ENCODE data around the gene ICAM4.
A peak's percentile ranks its signal among the peaks of the same experiment; 100 is the strongest.
"Not testable (repeated sequence)": the region's sequence is repeated elsewhere in the genome, so short reads cannot be mapped to it uniquely, and the experiment has no call there.

Gene ICAM4

GRCh38 chr19:10318807-10319682 lies 32.3 kb downstream of the ICAM4 start:
- no peak for DNase-seq (ENCODE audit: low spot score)

GRCh38 chr19:10320602-10321416 lies 34.1 kb downstream of the ICAM4 start:
- DNase-seq (ENCODE audit: low spot score), result no peak

- DNase-seq (ENCODE audit: low spot score), result no peak
Measured at GRCh38 chr19:10321417-10321797, 34.7 kb downstream of the ICAM4 start.

- DNase-seq (ENCODE audit: low spot score), result no peak
Measured at GRCh38 chr19:10321874-10322835, 35.4 kb downstream of the ICAM4 start.

GRCh38 chr19:10325732-10326131 lies 39.0 kb downstream of the ICAM4 start:
- no peak for DNase-seq (ENCODE audit: low spot score)

GRCh38 chr19:10327793-10328192 lies 41.0 kb downstream of the ICAM4 start:
- no peak for DNase-seq (ENCODE audit: low spot score)

- DNase-seq (ENCODE audit: low spot score), result no peak
Measured at GRCh38 chr19:10328558-10329429, 42.0 kb downstream of the ICAM4 start.

- DNase-seq (ENCODE audit: low spot score), result no peak
Measured at GRCh38 chr19:10329555-10329954, 42.8 kb downstream of the ICAM4 start.

- no peak for DNase-seq (ENCODE audit: low spot score)
Measured at GRCh38 chr19:10332158-10332964, 45.6 kb downstream of the ICAM4 start.

- peak; percentile 98 for DNase-seq (ENCODE audit: low spot score)
Measured at GRCh38 chr19:10332965-10333757, 46.4 kb downstream of the ICAM4 start, which contains the start of gene RAVER1. Gene RAVER1 (minus strand): TSS chr19:10333529. CDS start chr19:10333507, 22 bp downstream.

GRCh38 chr19:10333758-10334587 lies 47.2 kb downstream of the ICAM4 start:
- no peak for DNase-seq (ENCODE audit: low spot score)

GRCh38 chr19:10334588-10335351 lies 48.0 kb downstream of the ICAM4 start:
- peak; percentile 90 for DNase-seq (ENCODE audit: low spot score)

- no peak for DNase-seq (ENCODE audit: low spot score)
Measured at GRCh38 chr19:10335352-10335985, 48.7 kb downstream of the ICAM4 start.

- DNase-seq (ENCODE audit: low spot score), result not testable (repeated sequence)
Measured at GRCh38 chr19:10336725-10337124, 50.0 kb downstream of the ICAM4 start.
